ENCODE measurements around the gene PPFIBP2.

- TF ChIP-seq CTCF (IDR thresholded peaks at IDR 0.05 in 8 of 11, conservative IDR thresholded peaks at IDR 0.05 in 3 of 11) = no peak
- no peak for TF ChIP-seq POLR2AphosphoS5 (IDR thresholded peaks at IDR 0.05)
Observed at GRCh38 chr11:7522121-7522520, 8.3 kb downstream of the PPFIBP2 start.
